Suppressor macrophage (primary cell): ENCODE results near the gene TRIM9.
A peak's percentile ranks its signal among the peaks of the same experiment; 100 is the strongest.

Experiments
- DNase-seq, 4 experiments: peaks; one replicate each; pipeline ENCODE4 v3.0.0-alpha.2; 2020 to 2022
- total RNA-seq, 17 experiments: gene quantifications; one replicate each; lab custom pipeline; 2026; ENCODE audit warnings: mixed read lengths in 6 of 17, inconsistent platforms in 3 of 17; lab: John Stamatoyannopoulos, UW

The TRIM9 gene
- 0.34 to 6.4 (median 1.1) reads per million in 17 experiments for total RNA-seq

GRCh38 chr14:51094901-51095853 is at the start of gene TRIM9:
TSS of gene TRIM9 (minus strand) at chr14:51095105. CDS start at chr14:51094939, 166 bp downstream.
- peak; percentile 88 to 96 (median 92) for DNase-seq

GRCh38 chr14:51140856-51141255 is 46.0 kb upstream of the TRIM9 start:
- DNase-seq, result no peak

GRCh38 chr14:51140338-51140737 is 45.4 kb upstream of the TRIM9 start:
- no peak for DNase-seq

GRCh38 chr14:51139121-51139681 is 44.3 kb upstream of the TRIM9 start:
- DNase-seq, result peak; percentile 65 to 91 (median 84)

- DNase-seq, result no peak
Observed at GRCh38 chr14:51138404-51139103, 43.6 kb upstream of the TRIM9 start.

GRCh38 chr14:51131516-51131915 is 36.6 kb upstream of the TRIM9 start:
- DNase-seq, result no peak

- DNase-seq, result no peak
Observed at GRCh38 chr14:51129130-51129529, 34.2 kb upstream of the TRIM9 start.

GRCh38 chr14:51124029-51124428 is 29.1 kb upstream of the TRIM9 start:
- DNase-seq, result no peak

- no peak for DNase-seq
Observed at GRCh38 chr14:51121096-51121495, 26.2 kb upstream of the TRIM9 start.

- no peak for DNase-seq
Observed at GRCh38 chr14:51119411-51120051, 24.6 kb upstream of the TRIM9 start.

- peak in 3 of 4 experiments; percentile 18 to 27 (median 19) for DNase-seq
Observed at GRCh38 chr14:51118993-51119392, 24.1 kb upstream of the TRIM9 start.

- no peak for DNase-seq
Observed at GRCh38 chr14:51117593-51117992, 22.7 kb upstream of the TRIM9 start.

- no peak for DNase-seq
Observed at GRCh38 chr14:51116682-51117081, 21.8 kb upstream of the TRIM9 start.

- no peak for DNase-seq
Observed at GRCh38 chr14:51109651-51110050, 14.7 kb upstream of the TRIM9 start.

- DNase-seq, result peak in 2 of 4 experiments; percentile 14 to 30
Observed at GRCh38 chr14:51107801-51108200, 12.9 kb upstream of the TRIM9 start.

- no peak for DNase-seq
Observed at GRCh38 chr14:51104467-51104866, 9.6 kb upstream of the TRIM9 start.

GRCh38 chr14:51097287-51097686 is 2.4 kb upstream of the TRIM9 start:
- no peak for DNase-seq

- DNase-seq, result no peak
Observed at GRCh38 chr14:51096870-51097269, 2.0 kb upstream of the TRIM9 start.

GRCh38 chr14:51095854-51096823 is 1.2 kb upstream of the TRIM9 start:
- peak; percentile 37 to 64 (median 58) for DNase-seq

GRCh38 chr14:51094282-51094821 is 553 bp downstream of the TRIM9 start:
- peak in 2 of 4 experiments; percentile 17 to 29 for DNase-seq
